NB4 (cell line): ENCODE data around the gene RRM2.

ENCODE experiments used
- CTCF ChIP-seq: IDR thresholded peaks from one replicate; pipeline ENCODE4 v1.5.1; 2012; ENCODE audit warnings: low read depth, low read length
- MYC ChIP-seq: IDR thresholded peaks from 2 replicates; pipeline ENCODE4 v1.6.1; 2011; ENCODE audit warnings: low read depth, low read length
- POLR2A ChIP-seq: IDR thresholded peaks from 2 replicates; pipeline ENCODE4 v1.6.1; 2011; ENCODE audit warnings: mild to moderate bottlenecking; ENCODE audit not compliant: insufficient read length; ENCODE audit errors: extremely low read depth
- TF ChIP-seq, protein P1 (sequence below): IDR thresholded peaks from 2 replicates; pipeline ENCODE4 v1.6.1; 2011; ENCODE audit warnings: low read depth, low read length

- TF ChIP-seq, protein P1, sequence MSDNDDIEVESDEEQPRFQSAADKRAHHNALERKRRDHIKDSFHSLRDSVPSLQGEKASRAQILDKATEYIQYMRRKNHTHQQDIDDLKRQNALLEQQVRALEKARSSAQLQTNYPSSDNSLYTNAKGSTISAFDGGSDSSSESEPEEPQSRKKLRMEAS = no peak
- TF ChIP-seq POLR2A = no peak
- no peak for TF ChIP-seq CTCF
- no peak for TF ChIP-seq MYC
Observed at GRCh38 chr2:10167316-10167715, 44.8 kb downstream of the RRM2 start.
